Activated naive CD4-positive, alpha-beta T cell treated with anti-CD3 and anti-CD28 coated beads, Interleukin-2, amount 50 U/mL, for 24 hours (primary cell): ENCODE measurements around the gene SLC6A6.

ENCODE experiments used
- H3K27ac Mint-ChIP-seq: one replicate; pipeline ENCODE4 v1.8.0; 2021; ENCODE audit warnings: mild to moderate bottlenecking, mixed read lengths
- H3K27me3 Mint-ChIP-seq: one replicate; pipeline ENCODE4 v1.8.0; 2021; ENCODE audit warnings: mixed read lengths
- H3K36me3 Mint-ChIP-seq: one replicate; pipeline ENCODE4 v1.8.0; 2021; ENCODE audit warnings: mixed read lengths
- H3K4me1 Mint-ChIP-seq: one replicate; pipeline ENCODE4 v1.8.0; 2021; ENCODE audit warnings: mixed read lengths
- H3K4me3 Mint-ChIP-seq: one replicate; pipeline ENCODE4 v1.8.0; 2021; ENCODE audit warnings: mild to moderate bottlenecking, mixed read lengths
- H3K9me3 Mint-ChIP-seq: one replicate; pipeline ENCODE4 v1.8.0; 2021; ENCODE audit warnings: mixed read lengths

Gene SLC6A6

DNA sequence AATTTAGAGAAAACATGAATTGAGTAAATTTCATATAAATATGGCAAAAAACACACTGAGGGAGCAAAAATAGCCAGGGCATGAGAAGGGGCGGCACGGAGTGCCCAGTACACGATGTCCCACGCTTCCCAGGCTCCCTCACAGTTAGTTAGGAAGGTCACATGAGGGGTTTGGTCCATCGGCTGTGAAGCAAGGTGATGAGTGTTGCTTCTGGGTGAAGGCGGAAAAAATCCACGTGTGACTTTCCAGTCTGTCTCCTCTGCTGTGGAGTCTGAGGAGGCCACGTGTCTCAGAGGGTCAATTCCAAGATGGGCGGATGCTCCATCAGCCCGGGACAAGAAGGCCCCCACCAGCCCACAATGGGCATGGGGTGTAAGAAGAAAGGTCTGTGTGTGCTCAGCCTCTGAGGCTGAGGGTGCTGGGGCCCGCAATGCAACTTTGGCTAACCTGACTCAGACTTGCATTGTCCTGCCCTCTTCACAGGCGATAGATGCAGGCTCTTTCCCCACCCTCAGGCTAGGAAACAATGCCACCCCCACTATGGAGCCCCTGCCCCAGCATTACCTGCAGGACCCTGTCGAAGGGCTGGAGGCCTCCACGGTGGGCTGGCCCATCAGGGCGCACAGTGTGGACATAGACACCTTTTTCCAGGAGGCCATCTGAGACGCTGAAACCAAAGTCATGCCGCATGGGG lies 92.0 kb downstream of the SLC6A6 start:
- Mint-ChIP-seq H3K36me3 (no peaks in the 10 kb centered on the region), H3K9me3 (no peaks in the 10 kb centered on the region), H3K4me1 (no peaks in the 10 kb centered on the region), H3K27ac (no peak overlapping the region), H3K4me3 (no peak overlapping the region), H3K27me3 (no peaks in the 10 kb centered on the region)

- Mint-ChIP-seq H3K27ac (no peak overlapping the region), H3K36me3 (no peaks in the 10 kb centered on the region), H3K9me3 (no peaks in the 10 kb centered on the region), H3K4me1 (no peaks in the 10 kb centered on the region), H3K27me3 (no peaks in the 10 kb centered on the region), H3K4me3 (no peak overlapping the region)
These were observed 92.5 kb downstream of the SLC6A6 start for GRCh38 chr3:14494973-14495300.

DNA sequence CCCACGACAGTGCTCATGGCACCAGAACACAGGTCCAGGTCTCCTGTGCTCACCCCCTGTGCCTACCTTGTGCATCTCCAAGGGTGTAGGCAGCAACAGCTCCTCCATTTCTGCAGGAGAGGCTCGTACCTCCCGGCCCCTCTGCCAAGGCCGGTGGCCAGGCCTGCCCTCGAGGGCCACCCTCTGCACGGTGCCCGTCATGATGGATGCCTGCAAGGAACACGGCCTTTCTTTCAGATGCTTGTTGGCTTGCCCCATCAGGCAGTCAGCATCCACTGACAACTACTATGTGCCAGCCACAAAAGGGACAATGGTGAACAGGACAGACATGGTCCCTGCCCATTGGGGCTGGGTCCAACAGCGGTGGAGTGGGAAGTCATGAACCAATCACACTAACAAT lies 93.9 kb downstream of the SLC6A6 start:
- H3K27ac Mint-ChIP-seq, result no peak overlapping the region
- H3K4me3 Mint-ChIP-seq, result no peak overlapping the region

DNA sequence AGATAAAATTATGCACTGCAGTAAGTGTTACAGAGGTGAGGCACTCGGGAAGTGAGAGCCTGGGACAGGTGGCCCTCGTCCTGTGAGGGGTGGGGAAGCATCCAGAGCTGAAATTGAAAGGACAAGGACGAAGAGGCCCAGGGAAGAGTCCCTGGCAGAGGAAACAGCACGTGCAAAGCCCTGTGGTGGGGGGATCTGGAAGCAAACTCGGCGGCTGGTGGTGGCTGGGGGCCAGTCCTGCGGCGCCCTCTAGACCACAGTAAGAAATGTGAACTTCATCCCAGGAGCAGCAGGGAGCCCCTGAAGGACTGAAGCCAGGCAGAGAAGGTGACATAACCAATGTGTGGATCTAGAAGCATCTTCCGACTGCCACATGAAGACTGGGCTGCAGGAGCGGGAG lies 94.9 kb downstream of the SLC6A6 start:
- Mint-ChIP-seq H3K4me1 (no peaks in the 10 kb centered on the region), H3K9me3 (peaks cover under 1% of the 10 kb centered on the region), H3K4me3 (no peak overlapping the region), H3K36me3 (no peaks in the 10 kb centered on the region), H3K27ac (no peak overlapping the region), H3K27me3 (no peaks in the 10 kb centered on the region)

More for the DNA sequence above, 93.9 kb downstream of the SLC6A6 start:
- Mint-ChIP-seq H3K4me1 (no peaks in the 10 kb centered on the region), H3K27me3 (no peaks in the 10 kb centered on the region), H3K36me3 (no peaks in the 10 kb centered on the region), H3K9me3 (no peaks in the 10 kb centered on the region)

DNA sequence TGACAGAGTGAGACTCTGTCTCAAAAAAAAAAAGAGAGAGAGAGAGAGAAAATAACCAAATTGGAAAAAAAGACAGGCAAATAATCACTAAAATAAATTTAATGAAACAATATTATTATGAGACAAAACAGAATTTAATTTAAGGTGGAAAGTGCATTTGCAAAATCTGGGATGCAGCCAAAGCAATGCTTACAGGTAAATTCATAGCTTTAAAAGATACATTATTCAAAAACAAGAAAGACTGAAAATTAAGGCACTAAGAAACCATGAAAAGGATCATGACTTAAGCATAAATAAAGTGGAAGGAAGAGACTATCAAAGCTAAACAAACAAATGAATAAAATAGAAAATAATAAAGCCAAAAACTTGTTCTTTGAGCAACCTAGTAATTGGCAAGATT lies 100.1 kb downstream of the SLC6A6 start:
- H3K4me1 Mint-ChIP-seq, result no peaks in the 10 kb centered on the region
- H3K9me3 Mint-ChIP-seq, result peaks cover 10% of the 10 kb centered on the region
- no peaks in the 10 kb centered on the region for H3K36me3 Mint-ChIP-seq
- no peak overlapping the region for H3K27ac Mint-ChIP-seq
- H3K27me3 Mint-ChIP-seq, result no peaks in the 10 kb centered on the region
- no peak overlapping the region for H3K4me3 Mint-ChIP-seq

DNA sequence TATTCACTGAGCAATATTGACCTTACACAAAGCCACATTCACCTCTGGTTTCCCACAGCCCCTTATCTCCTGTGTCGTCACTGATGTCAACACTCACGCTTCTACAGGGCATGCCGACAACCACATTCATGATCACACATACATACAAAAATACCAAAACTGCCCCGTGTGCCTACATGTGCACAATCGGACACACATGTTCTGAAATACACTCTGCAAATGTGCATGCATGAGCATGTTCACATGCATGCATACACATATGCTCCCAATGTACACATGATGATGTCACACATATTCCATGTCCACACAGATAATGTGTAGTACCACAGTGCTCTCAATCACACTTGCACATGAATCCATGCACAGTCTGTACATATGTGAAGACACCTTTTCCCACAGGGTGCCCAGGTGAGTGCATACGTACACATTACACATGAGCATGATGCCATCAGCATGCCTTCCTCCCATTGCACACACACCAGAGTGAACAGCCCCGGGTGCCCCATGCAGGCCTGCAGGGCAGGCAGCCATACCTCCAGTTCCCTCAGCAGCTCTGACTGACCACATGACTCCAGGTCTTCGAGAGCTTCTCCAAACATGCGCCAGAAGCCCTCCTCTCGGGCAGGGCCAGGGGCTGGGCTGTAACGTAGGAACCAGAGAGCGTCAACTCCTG lies 100.8 kb downstream of the SLC6A6 start:
- no peaks in the 10 kb centered on the region for H3K27me3 Mint-ChIP-seq
- H3K27ac Mint-ChIP-seq, result no peak overlapping the region
- H3K4me3 Mint-ChIP-seq, result no peak overlapping the region
- no peaks in the 10 kb centered on the region for H3K36me3 Mint-ChIP-seq
- peaks cover under 1% of the 10 kb centered on the region for H3K4me1 Mint-ChIP-seq
- H3K9me3 Mint-ChIP-seq, result peaks cover 10% of the 10 kb centered on the region

DNA sequence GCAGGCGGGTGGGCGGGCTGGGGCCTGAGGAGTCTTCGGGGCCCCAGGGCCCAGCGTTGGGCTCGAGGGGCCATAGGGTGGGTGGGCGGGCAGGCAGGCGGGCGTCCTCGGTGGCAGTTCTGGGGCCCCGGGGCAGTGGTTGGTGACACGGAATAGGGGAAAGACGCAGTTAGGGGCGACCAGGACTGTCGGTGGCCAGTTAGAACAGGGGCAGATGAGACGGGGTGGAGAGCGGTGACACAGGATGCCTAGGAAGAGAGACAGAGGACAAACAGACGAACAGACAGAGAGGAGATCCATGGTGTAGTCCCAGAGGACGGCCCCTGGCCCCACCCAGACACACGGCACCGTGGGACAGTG lies 101.3 kb downstream of the SLC6A6 start:
- no peaks in the 10 kb centered on the region for H3K36me3 Mint-ChIP-seq
- no peak overlapping the region for H3K4me3 Mint-ChIP-seq
- H3K9me3 Mint-ChIP-seq, result peaks cover 10% of the 10 kb centered on the region
- H3K27me3 Mint-ChIP-seq, result no peaks in the 10 kb centered on the region
- no peak overlapping the region for H3K27ac Mint-ChIP-seq
- peaks cover 6% of the 10 kb centered on the region for H3K4me1 Mint-ChIP-seq

DNA sequence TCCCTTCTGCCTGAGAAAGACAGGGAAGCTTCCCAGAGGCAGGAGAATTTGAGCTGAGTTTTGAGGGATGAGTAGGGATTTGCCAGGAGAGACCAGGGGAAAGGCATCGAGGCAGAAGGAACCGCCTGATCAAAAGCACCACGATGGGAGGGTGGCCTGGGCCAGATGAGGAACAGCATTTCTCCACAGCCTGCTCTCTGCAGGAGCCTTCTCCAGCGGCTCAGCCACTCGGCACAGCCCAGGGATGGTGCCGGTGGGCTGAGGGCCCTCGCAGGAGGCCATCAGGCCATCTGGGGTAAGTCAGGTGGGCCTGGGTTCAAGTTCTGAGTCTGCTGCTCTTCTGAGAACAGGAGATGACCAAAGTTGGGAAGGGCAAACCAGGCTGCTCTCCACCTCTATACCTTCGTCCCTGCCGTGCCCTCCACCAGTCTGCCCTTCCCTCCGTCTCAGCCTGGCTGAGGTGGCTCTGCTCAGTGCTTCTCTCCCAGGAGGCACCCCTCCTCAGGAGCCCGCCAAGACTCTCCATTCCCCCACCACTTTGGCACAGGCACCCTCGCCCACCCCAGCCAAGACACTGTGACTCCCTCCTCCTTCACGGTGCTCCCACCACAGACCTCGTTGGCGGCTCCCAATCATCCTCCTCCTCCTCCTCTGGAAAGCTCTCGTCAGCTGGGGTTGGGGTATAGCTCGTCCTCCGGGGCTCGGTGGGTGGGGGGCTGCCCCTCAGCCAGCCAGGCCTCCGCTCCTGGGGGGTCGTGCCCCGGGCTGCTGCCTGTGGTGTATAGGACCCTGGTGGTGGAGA lies 102.8 kb downstream of the SLC6A6 start:
- Mint-ChIP-seq H3K27me3 (no peaks in the 10 kb centered on the region), H3K4me1 (peaks cover 7% of the 10 kb centered on the region), H3K36me3 (no peaks in the 10 kb centered on the region), H3K4me3 (no peak overlapping the region), H3K27ac (no peak overlapping the region), H3K9me3 (peaks cover 10% of the 10 kb centered on the region)

- Mint-ChIP-seq H3K27me3 (no peaks in the 10 kb centered on the region), H3K27ac (no peak overlapping the region), H3K4me3 (no peak overlapping the region), H3K9me3 (peaks cover 10% of the 10 kb centered on the region), H3K4me1 (peaks cover 7% of the 10 kb centered on the region), H3K36me3 (no peaks in the 10 kb centered on the region)
These were observed 103.5 kb downstream of the SLC6A6 start for GRCh38 chr3:14505803-14506500.

GRCh38 chr3:14506626-14507304 lies 104.4 kb downstream of the SLC6A6 start:
- Mint-ChIP-seq H3K9me3 (peaks cover 10% of the 10 kb centered on the region), H3K27ac (no peak overlapping the region), H3K27me3 (no peaks in the 10 kb centered on the region), H3K4me3 (no peak overlapping the region), H3K4me1 (peaks cover 7% of the 10 kb centered on the region), H3K36me3 (no peaks in the 10 kb centered on the region)

DNA sequence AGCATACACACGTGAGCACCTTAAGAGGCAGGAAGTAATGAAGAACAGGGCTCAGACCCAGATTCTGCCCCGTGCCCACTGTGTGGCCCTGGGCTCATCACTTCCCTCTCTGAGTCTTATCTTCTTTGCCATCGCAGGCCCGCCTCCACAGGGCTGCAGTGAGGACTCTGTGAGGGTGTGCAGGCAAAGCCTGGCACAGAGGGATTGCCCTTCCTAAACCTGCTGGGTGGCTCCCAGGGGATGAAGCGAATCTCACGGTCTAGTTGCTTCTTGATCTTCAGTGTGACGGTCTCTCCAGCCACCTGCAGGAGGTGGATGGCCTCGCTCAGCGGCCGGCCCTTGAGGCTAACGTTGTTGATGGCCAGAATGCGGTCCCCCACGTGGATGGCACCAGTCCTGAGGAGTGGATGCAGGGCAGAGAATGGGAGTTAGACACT lies 104.9 kb downstream of the SLC6A6 start:
- Mint-ChIP-seq H3K27ac (no peak overlapping the region), H3K4me1 (peaks cover 7% of the 10 kb centered on the region)

GRCh38 chr3:14507757-14508504 lies 105.5 kb downstream of the SLC6A6 start:
- H3K27me3 Mint-ChIP-seq, result no peaks in the 10 kb centered on the region
- H3K27ac Mint-ChIP-seq, result no peak overlapping the region

More for the DNA sequence above, 104.9 kb downstream of the SLC6A6 start:
- Mint-ChIP-seq H3K9me3 (peaks cover 9% of the 10 kb centered on the region), H3K36me3 (no peaks in the 10 kb centered on the region), H3K27me3 (no peaks in the 10 kb centered on the region), H3K4me3 (no peak overlapping the region)

DNA sequence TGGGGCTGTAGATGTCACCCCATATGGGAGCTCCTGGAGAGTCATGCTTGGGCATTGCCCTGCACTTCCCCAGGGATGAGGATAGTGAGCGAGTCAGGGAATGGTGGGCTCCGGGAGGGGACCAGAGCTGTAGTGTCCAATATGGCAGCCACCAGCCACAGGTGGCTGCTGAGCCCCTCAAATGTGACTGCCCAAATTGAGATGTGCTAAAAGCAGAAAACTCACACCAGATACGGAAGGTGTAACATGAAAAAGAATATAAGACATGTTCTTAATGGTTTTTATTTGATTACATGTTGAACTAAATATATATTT lies 106.1 kb downstream of the SLC6A6 start:
- Mint-ChIP-seq H3K27ac (no peak overlapping the region), H3K4me3 (no peak overlapping the region), H3K9me3 (no peaks in the 10 kb centered on the region), H3K4me1 (peaks cover 7% of the 10 kb centered on the region), H3K27me3 (no peaks in the 10 kb centered on the region), H3K36me3 (no peaks in the 10 kb centered on the region)

More at GRCh38 chr3:14507757-14508504, 105.5 kb downstream of the SLC6A6 start:
- Mint-ChIP-seq H3K9me3 (peaks cover 3% of the 10 kb centered on the region), H3K4me3 (no peak overlapping the region), H3K4me1 (peaks cover 7% of the 10 kb centered on the region), H3K36me3 (no peaks in the 10 kb centered on the region)

DNA sequence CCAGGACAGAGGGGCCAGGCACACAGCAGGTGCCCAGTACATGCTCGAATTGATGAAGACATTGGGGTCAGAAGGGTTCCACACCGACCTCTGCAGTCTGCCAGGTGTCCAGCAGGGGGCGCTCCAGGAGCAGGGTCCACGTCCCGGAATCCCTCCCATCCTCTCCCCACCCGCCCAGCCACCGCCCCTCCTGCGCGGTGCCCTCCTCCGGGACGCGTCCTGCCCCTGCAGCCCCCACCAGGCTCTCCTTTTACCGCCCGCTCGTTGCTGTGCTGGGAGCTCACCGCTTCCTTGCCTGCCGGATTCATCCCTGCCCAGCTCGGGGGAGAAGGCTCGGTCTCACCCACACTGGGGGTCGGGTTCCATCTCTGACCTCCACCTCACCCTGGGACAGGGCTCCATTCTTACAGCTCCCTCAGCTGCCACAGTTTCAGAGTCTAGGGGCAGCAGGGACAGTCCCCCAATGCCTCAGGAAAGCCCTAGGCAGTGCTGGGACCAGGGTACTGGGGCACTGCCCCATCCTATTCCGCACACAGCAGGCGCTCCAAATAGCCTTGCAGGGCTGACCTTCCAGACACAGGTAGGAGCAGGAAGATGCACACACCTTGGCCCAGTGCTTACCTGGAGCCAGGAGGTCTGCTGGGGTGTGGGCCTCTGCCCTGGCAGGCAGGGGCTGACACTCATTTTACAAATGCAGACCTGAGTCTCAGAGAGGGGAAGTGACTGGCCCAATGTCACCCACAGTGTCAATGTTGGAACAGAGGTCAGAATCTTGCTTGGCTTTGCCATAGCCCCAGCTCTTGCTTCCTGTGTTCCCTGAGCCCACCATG lies 106.8 kb downstream of the SLC6A6 start:
- Mint-ChIP-seq H3K27me3 (no peaks in the 10 kb centered on the region), H3K36me3 (no peaks in the 10 kb centered on the region), H3K4me1 (peaks cover 7% of the 10 kb centered on the region), H3K9me3 (no peaks in the 10 kb centered on the region), H3K4me3 (no peak overlapping the region), H3K27ac (no peak overlapping the region)
